ENCODE data around the gene SMG7. TPM values are rescaled to one million over a fixed set of nuclear protein-coding genes. Genes with fewer than 3 reads are reported as not detected.

SMG7 gene
- total RNA-seq, 3 donors from 2014 or later (not counting 1 experiment from before 2014, with no cell fraction given) = 56.5 to 78.5 (median 75.6) TPM

GRCh38 chr1:183505454-183506089 is 33.3 kb downstream of the SMG7 start:
- H3K4me1 ChIP-seq (ENCODE audit: control insufficient read depth, insufficient read depth, low read length) = no peaks in the 10 kb centered on the region
- no peaks in the 10 kb centered on the region for H3K36me3 ChIP-seq (ENCODE audit: control insufficient read depth, insufficient read depth, low read length)
- Mint-ChIP-seq H3K9me3 (no peaks in the 10 kb centered on the region), H3K27me3 (ENCODE audit: low read depth in 2 of 2) (no peaks in the 10 kb centered on the region), H3K27ac (no peak overlapping the region), H3K4me3 (no peak overlapping the region), H3K4me1 (peaks cover 2 to 10% of the 10 kb centered on the region in 2 donors), H3K36me3 (no peaks in the 10 kb centered on the region)
- H3K4me3 ChIP-seq (ENCODE audit: low read length) = no peak overlapping the region
- TF ChIP-seq CTCF (IDR thresholded peaks at IDR 0.05) = no peak
- WGBS (ENCODE audit: insufficient coverage) = 90% methylated on average over 4 of the region's 5 CpGs
- H3K27me3 ChIP-seq (ENCODE audit: control insufficient read depth, insufficient read depth, low read length) = no peaks in the 10 kb centered on the region
- intact Hi-C loops (cut with micrococcal nuclease) = no loop called here
- no peaks in the 10 kb centered on the region for H3K9me3 ChIP-seq (ENCODE audit: control insufficient read depth, insufficient read depth, low read length)
- no peak overlapping the region for H3K27ac ChIP-seq (ENCODE audit: low read length)
- DNase-seq (no peak), ATAC-seq (no peak)

GRCh38 chr1:183506561-183506960 is 34.3 kb downstream of the SMG7 start:
- peaks cover 6 to 14% of the 10 kb centered on the region in 2 donors for H3K4me1 Mint-ChIP-seq
- TF ChIP-seq CTCF (IDR thresholded peaks at IDR 0.05) = no peak
- intact Hi-C loops (cut with micrococcal nuclease) = no loop called here
- no peaks in the 10 kb centered on the region for H3K27me3 Mint-ChIP-seq (ENCODE audit: low read depth in 2 of 2)
- ATAC-seq (no peak), DNase-seq (no peak)
- H3K27ac Mint-ChIP-seq = no peak overlapping the region
- Histone ChIP-seq H3K27ac (ENCODE audit: low read length) (no peak overlapping the region), H3K4me3 (ENCODE audit: low read length) (no peak overlapping the region), H3K4me1 (ENCODE audit: control insufficient read depth, insufficient read depth, low read length) (no peaks in the 10 kb centered on the region), H3K36me3 (ENCODE audit: control insufficient read depth, insufficient read depth, low read length) (no peaks in the 10 kb centered on the region), H3K9me3 (ENCODE audit: control insufficient read depth, insufficient read depth, low read length) (no peaks in the 10 kb centered on the region), H3K27me3 (ENCODE audit: control insufficient read depth, insufficient read depth, low read length) (no peaks in the 10 kb centered on the region)
- no peaks in the 10 kb centered on the region for H3K36me3 Mint-ChIP-seq
- WGBS (ENCODE audit: insufficient coverage) = 98% methylated on average over 2 of the region's 4 CpGs
- H3K4me3 Mint-ChIP-seq = no peak overlapping the region
- no peaks in the 10 kb centered on the region for H3K9me3 Mint-ChIP-seq

- no peak overlapping the region for H3K27ac Mint-ChIP-seq
- Histone ChIP-seq H3K4me1 (ENCODE audit: control insufficient read depth, insufficient read depth, low read length) (no peaks in the 10 kb centered on the region), H3K27ac (ENCODE audit: low read length) (no peak overlapping the region), H3K36me3 (ENCODE audit: control insufficient read depth, insufficient read depth, low read length) (no peaks in the 10 kb centered on the region), H3K9me3 (ENCODE audit: control insufficient read depth, insufficient read depth, low read length) (no peaks in the 10 kb centered on the region), H3K27me3 (ENCODE audit: control insufficient read depth, insufficient read depth, low read length) (no peaks in the 10 kb centered on the region), H3K4me3 (ENCODE audit: low read length) (no peak overlapping the region)
- ATAC-seq (no peak), DNase-seq (no peak)
- no peak overlapping the region for H3K4me3 Mint-ChIP-seq
- no peaks in the 10 kb centered on the region for H3K9me3 Mint-ChIP-seq
- intact Hi-C loops (cut with micrococcal nuclease) = no loop called here
- no peak for TF ChIP-seq CTCF (IDR thresholded peaks at IDR 0.05)
- no peaks in the 10 kb centered on the region for H3K36me3 Mint-ChIP-seq
- peaks cover 14 to 15% of the 10 kb centered on the region in 2 donors for H3K4me1 Mint-ChIP-seq
- 100% methylated on average over 1 of the region's 1 CpG for WGBS (ENCODE audit: insufficient coverage)
- H3K27me3 Mint-ChIP-seq (ENCODE audit: low read depth in 2 of 2) = no peaks in the 10 kb centered on the region
These were observed 36.4 kb downstream of the SMG7 start for GRCh38 chr1:183508694-183509093.

- ATAC-seq = no peak
- Histone ChIP-seq H3K27ac (ENCODE audit: low read length) (no peak overlapping the region), H3K4me3 (ENCODE audit: low read length) (no peak overlapping the region), H3K36me3 (ENCODE audit: control insufficient read depth, insufficient read depth, low read length) (peaks cover 16% of the 10 kb centered on the region), H3K4me1 (ENCODE audit: control insufficient read depth, insufficient read depth, low read length) (no peaks in the 10 kb centered on the region), H3K27me3 (ENCODE audit: control insufficient read depth, insufficient read depth, low read length) (no peaks in the 10 kb centered on the region), H3K9me3 (ENCODE audit: control insufficient read depth, insufficient read depth, low read length) (no peaks in the 10 kb centered on the region)
- Mint-ChIP-seq H3K4me3 (no peak overlapping the region), H3K9me3 (no peaks in the 10 kb centered on the region), H3K36me3 (no peaks in the 10 kb centered on the region), H3K27me3 (ENCODE audit: low read depth in 2 of 2) (no peaks in the 10 kb centered on the region), H3K4me1 (peaks cover 14 to 31% of the 10 kb centered on the region in 2 donors), H3K27ac (peak overlapping the region; percentile 4 to 19)
- intact Hi-C loops (cut with micrococcal nuclease) = loop anchor here (5.0 kb wide), 1 partner anchor 40 kb away; the partner anchor contains the start of gene SMG7
- no peak for DNase-seq
- WGBS (ENCODE audit: insufficient coverage) = 100% methylated on average over 1 of the region's 2 CpGs
- no peak for TF ChIP-seq CTCF (IDR thresholded peaks at IDR 0.05)
These were observed 40.2 kb downstream of the SMG7 start for GRCh38 chr1:183512450-183512849.
